KMS-11 (cell line): Measurements from ENCODE around the gene SMTNL2.
"Not testable (repeated sequence)": the region's sequence is repeated elsewhere in the genome, so short reads cannot be mapped to it uniquely, and the experiment has no call there.

Experiments
- H2AFZ ChIP-seq: fragments of 200-600 bp; sonication (generic); 2 replicates; pipeline ENCODE4 v1.6.1; 2016; ENCODE audit warnings: antibody characterized with exemption, mixed run types, low read depth
- H3K27ac ChIP-seq: fragments of 200-600 bp; sonication (generic); 2 replicates; pipeline ENCODE4 v1.6.1; 2016; ENCODE audit warnings: mild to moderate bottlenecking, mixed run types
- H3K27me3 ChIP-seq: fragments of 200-600 bp; sonication (generic); 2 replicates; pipeline ENCODE4 v1.6.1; 2017; ENCODE audit warnings: mild to moderate bottlenecking, low read depth, mixed run types, moderate library complexity; ENCODE audit not compliant: insufficient read depth
- H3K36me3 ChIP-seq: fragments of 200-600 bp; sonication (generic); 2 replicates; pipeline ENCODE4 v1.6.1; 2017; ENCODE audit warnings: mild to moderate bottlenecking, mixed run types; ENCODE audit not compliant: insufficient read depth
- H3K4me1 ChIP-seq: fragments of 200-600 bp; sonication (generic); 2 replicates; pipeline ENCODE4 v1.6.1; 2016; ENCODE audit warnings: mild to moderate bottlenecking, low read depth, mixed run types; ENCODE audit not compliant: poor library complexity, severe bottlenecking
- H3K4me2 ChIP-seq: fragments of 200-600 bp; sonication (generic); 2 replicates; pipeline ENCODE4 v1.7.0; 2016; ENCODE audit warnings: mild to moderate bottlenecking, mixed run types
- H3K4me3 ChIP-seq: fragments of 200-600 bp; sonication (generic); IDR thresholded peaks from 2 replicates; pipeline ENCODE4 v1.6.1; 2017; ENCODE audit warnings: low read depth, low read length, mixed read lengths; ENCODE audit not compliant: insufficient read depth
- H3K79me2 ChIP-seq: fragments of 200-600 bp; sonication (generic); 2 replicates; pipeline ENCODE4 v1.6.1; 2016; ENCODE audit warnings: low read depth, mixed run types; ENCODE audit not compliant: insufficient read depth
- H3K9ac ChIP-seq: fragments of 200-600 bp; sonication (generic); 2 replicates; pipeline ENCODE4 v1.6.1; 2016; ENCODE audit warnings: mild to moderate bottlenecking, mixed run types
- H4K20me1 ChIP-seq: fragments of 200-600 bp; sonication (generic); 2 replicates; pipeline ENCODE4 v1.6.1; 2016; ENCODE audit warnings: mild to moderate bottlenecking, mixed run types; ENCODE audit not compliant: insufficient read depth
- TF ChIP-seq, protein P1 (sequence below): fragments of 200-600 bp; sonication (generic); conservative IDR thresholded peaks from 2 replicates; pipeline ENCODE4 v1.6.1; 2017; ENCODE audit warnings: low read depth, mild to moderate bottlenecking, antibody characterized with exemption, low read length, moderate library complexity, mixed read lengths

SMTNL2 gene

GRCh38 chr17:4600563-4600962 lies 16.2 kb downstream of the SMTNL2 start:
- H3K4me3 ChIP-seq, result no peak overlapping the region
- no peak overlapping the region for H3K4me2 ChIP-seq
- TF ChIP-seq, protein P1, sequence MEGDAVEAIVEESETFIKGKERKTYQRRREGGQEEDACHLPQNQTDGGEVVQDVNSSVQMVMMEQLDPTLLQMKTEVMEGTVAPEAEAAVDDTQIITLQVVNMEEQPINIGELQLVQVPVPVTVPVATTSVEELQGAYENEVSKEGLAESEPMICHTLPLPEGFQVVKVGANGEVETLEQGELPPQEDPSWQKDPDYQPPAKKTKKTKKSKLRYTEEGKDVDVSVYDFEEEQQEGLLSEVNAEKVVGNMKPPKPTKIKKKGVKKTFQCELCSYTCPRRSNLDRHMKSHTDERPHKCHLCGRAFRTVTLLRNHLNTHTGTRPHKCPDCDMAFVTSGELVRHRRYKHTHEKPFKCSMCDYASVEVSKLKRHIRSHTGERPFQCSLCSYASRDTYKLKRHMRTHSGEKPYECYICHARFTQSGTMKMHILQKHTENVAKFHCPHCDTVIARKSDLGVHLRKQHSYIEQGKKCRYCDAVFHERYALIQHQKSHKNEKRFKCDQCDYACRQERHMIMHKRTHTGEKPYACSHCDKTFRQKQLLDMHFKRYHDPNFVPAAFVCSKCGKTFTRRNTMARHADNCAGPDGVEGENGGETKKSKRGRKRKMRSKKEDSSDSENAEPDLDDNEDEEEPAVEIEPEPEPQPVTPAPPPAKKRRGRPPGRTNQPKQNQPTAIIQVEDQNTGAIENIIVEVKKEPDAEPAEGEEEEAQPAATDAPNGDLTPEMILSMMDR, result no peak
- H3K36me3 ChIP-seq, result no peaks in the 10 kb centered on the region
- no peak overlapping the region for H3K27ac ChIP-seq
- H3K4me1 ChIP-seq, result no peaks in the 10 kb centered on the region
- H2AFZ ChIP-seq, result no peak overlapping the region
- peaks cover 29% of the 10 kb centered on the region; the same call in 1 of the 2 replicates for H3K27me3 ChIP-seq
- H4K20me1 ChIP-seq, result no peaks in the 10 kb centered on the region
- H3K9ac ChIP-seq, result no peak overlapping the region
- H3K79me2 ChIP-seq, result no peaks in the 10 kb centered on the region

DNA sequence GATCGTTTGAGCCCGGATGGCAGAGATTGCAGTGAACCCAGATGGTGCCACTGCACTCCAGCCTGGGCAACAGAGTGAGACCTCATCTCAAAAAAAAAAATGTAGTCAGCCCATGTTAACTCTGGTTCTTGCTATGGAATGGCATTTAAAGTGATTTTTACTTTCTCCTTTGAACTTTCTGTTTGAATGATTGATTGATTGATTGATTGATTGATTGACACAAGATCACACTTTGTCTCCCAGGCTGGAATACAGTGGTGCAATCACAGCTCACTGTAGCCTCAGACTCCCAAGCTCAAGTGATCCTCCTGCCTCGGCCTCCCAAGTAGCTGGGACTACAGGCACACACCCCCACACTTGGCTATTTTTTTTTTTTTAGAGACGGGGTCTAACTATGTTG lies 17.0 kb downstream of the SMTNL2 start:
- Histone ChIP-seq H3K27me3 (peaks cover 28% of the 10 kb centered on the region; the same call in 1 of the 2 replicates), H3K27ac (no peak overlapping the region)

GRCh38 chr17:4602041-4602440 lies 17.7 kb downstream of the SMTNL2 start:
- no peak overlapping the region for H3K9ac ChIP-seq
- no peaks in the 10 kb centered on the region for H3K36me3 ChIP-seq
- no peak overlapping the region for H3K4me3 ChIP-seq
- no peaks in the 10 kb centered on the region for H3K79me2 ChIP-seq
- H3K27me3 ChIP-seq, result peaks cover 26% of the 10 kb centered on the region; the same call in 1 of the 2 replicates
- H3K27ac ChIP-seq, result no peak overlapping the region
- no peak overlapping the region for H3K4me2 ChIP-seq
- H3K4me1 ChIP-seq, result no peaks in the 10 kb centered on the region
- no peaks in the 10 kb centered on the region for H4K20me1 ChIP-seq
- H2AFZ ChIP-seq, result no peak overlapping the region
- TF ChIP-seq, protein P1, result no peak

More for the DNA sequence above, 17.0 kb downstream of the SMTNL2 start:
- H3K4me1 ChIP-seq, result no peaks in the 10 kb centered on the region
- TF ChIP-seq, protein P1, result no peak
- no peak overlapping the region for H2AFZ ChIP-seq
- H3K36me3 ChIP-seq, result no peaks in the 10 kb centered on the region
- H3K4me2 ChIP-seq, result no peak overlapping the region
- H4K20me1 ChIP-seq, result no peaks in the 10 kb centered on the region
- H3K9ac ChIP-seq, result no peak overlapping the region
- H3K79me2 ChIP-seq, result no peaks in the 10 kb centered on the region
- no peak overlapping the region for H3K4me3 ChIP-seq

- no peak overlapping the region for H3K4me2 ChIP-seq
- H2AFZ ChIP-seq, result no peak overlapping the region
- peaks cover 13% of the 10 kb centered on the region; the same call in 1 of the 2 replicates for H3K27me3 ChIP-seq
- no peaks in the 10 kb centered on the region for H3K4me1 ChIP-seq
- H4K20me1 ChIP-seq, result no peaks in the 10 kb centered on the region
- TF ChIP-seq, protein P1, result no peak
- H3K79me2 ChIP-seq, result no peaks in the 10 kb centered on the region
- H3K4me3 ChIP-seq, result no peak overlapping the region
- no peak overlapping the region for H3K9ac ChIP-seq
- H3K27ac ChIP-seq, result no peak overlapping the region
- no peaks in the 10 kb centered on the region for H3K36me3 ChIP-seq
Measured at GRCh38 chr17:4604111-4604644, 19.8 kb downstream of the SMTNL2 start.

DNA sequence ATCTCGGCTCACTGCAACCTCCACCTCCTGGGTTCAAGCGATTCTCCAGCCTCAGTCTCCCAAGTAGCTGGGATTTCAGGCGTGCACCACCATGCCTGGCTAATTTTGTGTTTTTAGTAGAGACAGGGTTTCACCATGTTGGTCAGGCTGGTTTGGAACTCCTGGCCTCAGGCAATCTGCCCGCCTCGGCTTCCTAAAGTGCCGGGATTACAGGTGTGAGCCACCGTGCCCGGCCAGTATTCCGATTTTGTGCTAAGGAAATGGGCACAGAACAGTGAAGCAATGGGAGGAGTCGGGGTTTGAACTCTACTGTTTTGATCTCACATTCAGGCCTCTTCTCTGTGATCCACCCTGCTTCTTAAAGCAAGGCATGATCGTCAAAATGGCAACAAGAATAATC lies 20.4 kb downstream of the SMTNL2 start:
- not testable (repeated sequence) for H3K4me1 ChIP-seq, H3K36me3 ChIP-seq, H3K27ac ChIP-seq, H4K20me1 ChIP-seq, H3K4me3 ChIP-seq, H2AFZ ChIP-seq, H3K79me2 ChIP-seq, H3K4me2 ChIP-seq, H3K9ac ChIP-seq
- peaks cover 12% of the 10 kb centered on the region; the same call in 1 of the 2 replicates for H3K27me3 ChIP-seq
